ENCODE results near the gene SH3GL2. TPM values are rescaled to one million over a fixed set of nuclear protein-coding genes. Genes with fewer than 3 reads are reported as not detected.
A peak's percentile ranks its signal among the peaks of the same experiment; 100 is the strongest.

SH3GL2 gene
- polyA plus RNA-seq, 4 donors = 0.72 to 6.0 (median 4.6) TPM

DNA sequence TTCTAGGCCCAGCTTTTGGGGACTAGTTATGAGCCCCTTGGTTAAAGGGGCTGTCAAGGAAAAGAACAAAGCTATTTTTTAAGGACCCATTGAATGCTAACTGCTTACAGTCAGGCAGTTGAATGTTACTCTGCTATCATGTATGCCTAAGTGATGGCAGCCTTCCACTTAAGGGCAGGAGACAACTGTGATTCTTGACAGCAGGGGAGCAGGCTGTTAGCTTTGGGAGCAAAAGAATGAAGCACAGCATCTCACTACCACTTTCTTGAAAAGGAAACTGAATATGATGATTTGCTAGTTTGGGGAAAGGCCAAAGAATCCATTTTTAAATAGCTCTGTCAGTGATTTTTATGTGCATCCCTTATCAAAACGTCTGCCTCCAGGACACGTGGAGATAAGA, 221.6 kb downstream of the SH3GL2 start:
- no peak for DNase-seq (ENCODE audit: low read depth in 4 of 4, low spot score in 3 of 4)

DNA sequence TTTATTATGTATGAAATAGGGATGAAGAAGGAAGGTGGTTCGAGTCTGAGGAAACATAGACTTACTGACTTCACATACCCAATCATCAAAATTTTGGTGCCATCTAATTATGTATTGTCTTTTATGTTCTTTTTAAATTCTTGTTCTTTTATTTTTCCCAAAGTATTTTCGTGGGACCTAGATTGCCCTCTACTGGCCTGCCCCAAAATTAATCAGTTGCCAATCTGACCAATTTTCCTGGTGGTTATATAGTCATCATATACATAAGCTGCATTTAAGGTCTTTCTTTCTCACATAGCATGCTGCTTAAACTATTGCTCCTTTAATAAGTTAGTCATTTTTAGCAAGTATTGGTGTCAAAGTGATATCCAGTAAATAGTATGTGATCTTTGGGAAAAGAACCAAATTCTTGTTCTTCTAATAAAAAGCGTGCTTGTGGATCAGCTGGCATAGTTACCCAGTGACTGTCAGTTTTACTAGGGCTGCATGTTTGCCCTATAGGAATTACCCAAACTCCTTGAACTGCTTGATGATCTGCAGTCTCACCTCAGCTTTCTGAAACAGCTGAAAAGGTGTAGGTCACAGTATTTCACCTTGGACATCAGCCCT, 223.5 kb downstream of the SH3GL2 start:
- no peak for DNase-seq (ENCODE audit: low read depth in 4 of 4, low spot score in 3 of 4)

DNA sequence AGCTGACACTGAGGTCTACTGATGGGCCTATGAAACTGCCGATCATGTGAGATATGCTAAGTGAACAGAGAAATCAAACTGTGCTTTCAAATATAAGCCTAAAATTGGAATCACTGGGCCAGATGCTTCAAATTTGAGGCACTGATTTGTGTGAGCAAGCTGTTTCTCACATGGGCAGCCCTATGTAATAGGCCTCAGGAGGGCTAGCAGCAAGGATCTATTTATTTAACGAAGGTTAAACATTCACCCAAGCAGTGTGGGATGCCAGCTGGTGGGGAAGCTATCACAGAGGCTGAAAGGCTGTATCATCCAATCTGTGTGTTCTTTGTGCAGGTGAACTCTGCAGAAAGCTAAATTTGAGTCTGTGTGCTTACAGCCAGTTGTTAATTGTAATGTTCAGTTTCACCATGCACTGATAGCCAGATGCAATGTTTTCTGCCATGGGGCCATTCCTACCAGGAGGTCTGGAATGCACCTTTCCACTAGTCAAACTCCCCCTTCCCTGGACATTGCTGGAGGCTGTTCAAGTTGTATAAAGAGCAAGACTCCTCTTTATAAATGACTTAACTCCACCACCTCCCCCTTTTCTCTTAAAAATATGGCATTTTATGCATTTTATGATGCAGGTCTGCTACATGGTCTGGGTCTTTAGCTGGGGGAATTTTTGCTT, 228.9 kb downstream of the SH3GL2 start:
- DNase-seq (ENCODE audit: low read depth in 4 of 4, low spot score in 3 of 4) = no peak

DNA sequence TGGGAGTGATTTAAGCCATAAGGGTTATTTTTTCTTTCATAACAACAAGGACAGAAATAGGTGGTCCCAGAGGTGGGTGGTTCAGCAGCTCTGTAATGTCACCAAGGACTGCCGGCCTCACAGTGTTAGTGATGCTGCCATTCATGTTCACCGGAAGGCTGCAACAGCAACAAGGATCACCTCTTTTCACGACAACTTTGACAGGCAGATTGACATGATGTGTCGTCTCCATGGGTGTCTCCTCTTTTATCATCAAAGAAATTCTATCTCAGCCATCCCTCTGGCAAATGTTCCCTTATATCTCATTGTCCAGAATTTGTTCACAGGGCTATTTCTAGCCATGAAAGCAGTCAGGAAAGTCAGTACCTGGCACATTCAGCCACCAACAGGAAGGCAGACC, 231.5 kb downstream of the SH3GL2 start:
- no peak for DNase-seq (ENCODE audit: low read depth in 4 of 4, low spot score in 3 of 4)

DNA sequence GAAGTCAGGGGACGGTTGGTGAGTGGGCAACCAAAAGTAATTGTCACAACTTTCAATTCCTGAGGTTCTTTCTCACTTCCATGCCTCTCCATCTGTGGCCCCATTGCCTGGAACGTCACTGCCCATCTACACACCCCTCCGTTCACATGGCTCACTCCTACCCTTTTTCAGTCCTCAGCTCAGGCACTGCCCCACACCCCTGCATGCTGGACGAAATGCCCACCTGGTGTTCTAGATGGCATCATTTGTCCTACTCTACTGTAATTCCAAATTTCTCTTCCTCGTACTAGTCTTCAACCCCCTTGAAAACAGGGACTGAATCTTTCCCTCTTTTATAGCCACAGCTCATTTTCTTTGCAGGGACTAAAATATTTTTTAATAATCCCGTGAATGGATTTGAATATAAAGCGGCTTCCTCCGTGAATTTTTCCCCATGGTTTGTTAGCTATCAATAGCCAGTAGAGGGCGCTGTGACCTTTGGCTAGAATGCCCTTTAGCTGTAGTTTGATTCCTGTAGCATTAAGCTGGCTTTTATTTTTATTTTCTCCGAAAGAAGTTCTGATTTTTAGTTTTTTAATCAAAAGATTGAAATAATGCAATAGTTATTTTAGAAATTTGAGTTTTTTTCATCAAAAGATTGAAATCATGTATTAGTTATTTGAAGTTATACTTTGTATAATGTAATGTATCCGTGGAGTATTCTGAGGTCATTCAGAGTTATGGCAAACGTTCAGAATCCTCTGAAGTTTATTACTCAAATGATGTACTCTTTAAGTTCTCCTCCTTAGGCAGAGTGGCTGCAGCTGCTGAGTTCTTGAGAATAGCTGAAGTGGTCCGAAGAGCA, 232.1 kb downstream of the SH3GL2 start:
- peak; percentile 35 to 62 (median 56) for DNase-seq (ENCODE audit: low read depth in 4 of 4, low spot score in 3 of 4)

DNA sequence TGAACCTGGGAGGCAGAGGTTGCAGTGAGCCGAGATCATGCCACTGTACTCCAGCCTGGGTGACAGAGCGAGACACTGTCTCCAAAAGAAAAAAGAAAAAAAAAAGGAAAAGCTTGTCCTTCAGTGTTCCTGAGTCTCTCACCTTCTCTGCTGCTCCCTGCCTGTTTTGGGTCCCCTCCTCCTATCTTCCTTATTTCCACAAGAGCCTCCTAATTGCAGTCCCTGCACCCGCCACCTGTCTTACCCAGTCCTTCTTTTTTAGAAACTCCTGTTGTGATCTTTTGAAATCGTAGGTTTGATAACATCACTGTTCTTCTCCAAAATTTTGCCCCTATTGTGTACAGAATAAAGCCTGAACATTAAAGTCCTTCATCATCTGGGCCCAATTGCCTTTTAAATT, 234.9 kb downstream of the SH3GL2 start:
- DNase-seq (ENCODE audit: low read depth in 4 of 4, low spot score in 3 of 4) = no peak

DNA sequence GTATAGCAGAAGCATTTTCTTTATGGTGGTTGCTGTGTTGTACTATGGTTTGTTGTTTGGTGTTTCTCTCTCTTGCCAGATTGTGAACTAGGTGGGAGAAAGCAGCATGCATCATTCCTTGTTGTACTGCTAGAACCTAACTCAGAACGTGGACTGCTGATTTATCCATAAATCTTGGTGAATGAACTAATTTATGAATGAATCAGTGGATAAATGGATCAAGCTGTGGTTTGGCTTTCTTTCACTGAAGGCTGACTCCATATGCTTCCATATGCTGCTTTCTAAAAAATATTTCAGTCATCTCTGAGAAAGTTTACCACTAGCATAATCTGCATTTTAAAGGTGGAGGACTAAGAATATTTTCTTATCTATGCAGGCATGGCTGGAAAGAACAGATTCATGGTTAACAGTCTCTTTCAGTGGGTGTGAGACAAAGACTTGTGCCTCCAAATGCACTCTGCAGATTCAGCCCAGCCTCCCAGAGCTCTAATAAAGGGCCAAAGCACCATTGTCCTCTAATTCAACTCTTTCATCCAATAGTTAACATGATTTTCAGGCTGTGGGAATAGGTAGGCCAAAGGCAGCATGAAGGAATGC, 237.7 kb downstream of the SH3GL2 start:
- no peak for DNase-seq (ENCODE audit: low read depth in 4 of 4, low spot score in 3 of 4)

DNA sequence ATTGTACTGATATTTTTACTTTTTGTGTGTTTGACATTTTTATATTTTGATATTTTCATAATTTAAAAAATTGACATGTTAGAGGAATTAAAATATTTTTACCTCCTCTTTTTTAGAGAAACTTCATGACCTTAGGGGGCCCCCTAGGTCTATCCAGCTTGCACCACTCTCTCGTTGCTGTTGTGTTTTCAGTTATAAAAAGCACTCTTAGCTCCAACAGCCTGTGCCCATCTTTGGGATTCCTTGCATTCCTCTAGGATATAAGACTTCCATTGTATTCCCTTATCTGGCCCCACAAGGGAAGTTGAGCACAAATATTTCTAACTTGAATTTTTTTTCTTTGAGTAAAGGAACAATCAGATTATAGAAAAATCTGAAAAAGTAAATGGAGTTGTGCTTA, 245.3 kb downstream of the SH3GL2 start:
- DNase-seq (ENCODE audit: low read depth in 4 of 4, low spot score in 3 of 4) = no peak

DNA sequence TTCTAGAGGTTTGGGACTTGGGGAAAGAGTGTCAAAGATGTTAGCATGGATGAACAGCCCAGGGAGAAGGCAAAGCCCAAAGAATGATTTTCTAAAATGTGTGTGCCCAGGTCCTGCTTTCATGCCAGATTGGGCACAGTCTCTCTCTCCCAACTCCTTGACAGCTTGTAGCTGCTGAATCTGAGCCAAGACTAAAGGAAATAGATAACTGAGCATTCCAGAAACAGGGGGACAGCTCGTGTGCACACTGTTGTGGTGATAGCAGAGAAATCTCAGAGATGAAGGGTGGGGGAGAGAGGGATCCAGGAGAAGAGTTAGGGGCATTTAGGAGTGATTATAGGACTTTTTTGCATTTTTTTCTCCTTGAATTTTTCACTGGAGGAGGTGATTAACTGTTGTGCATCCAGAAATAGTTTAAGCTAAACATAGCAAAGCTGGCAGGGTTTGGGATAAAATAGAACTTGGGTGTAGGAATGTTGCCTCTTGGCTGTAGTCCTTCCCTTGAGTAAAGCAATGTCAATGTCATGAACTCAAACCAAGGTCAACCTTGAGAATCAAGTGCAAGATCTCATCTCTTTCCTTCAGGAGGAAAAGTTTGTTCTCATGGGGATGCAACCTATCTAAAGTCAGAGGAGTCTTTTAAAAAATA, 245.9 kb downstream of the SH3GL2 start:
- no peak for DNase-seq (ENCODE audit: low read depth in 4 of 4, low spot score in 3 of 4)

DNA sequence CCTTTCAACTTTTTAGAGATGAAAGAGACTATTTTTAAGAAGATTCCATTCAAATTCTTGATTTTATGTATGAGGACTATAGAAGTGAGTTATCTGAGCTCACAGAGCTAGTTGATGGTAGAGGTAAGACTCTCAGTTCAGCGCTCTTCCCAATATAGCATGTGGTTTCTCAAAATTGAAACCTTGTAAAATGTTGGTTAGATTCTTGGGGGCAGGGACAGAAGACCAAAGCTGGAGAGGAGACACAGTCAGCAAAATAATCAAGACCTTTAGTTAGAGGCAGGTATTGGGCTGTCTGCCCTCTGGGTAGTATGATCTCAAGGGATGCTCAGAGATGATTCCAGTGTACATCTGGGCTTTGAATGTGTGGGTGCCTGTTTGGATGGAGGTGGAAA, 246.4 kb downstream of the SH3GL2 start:
- DNase-seq (ENCODE audit: low read depth in 4 of 4, low spot score in 3 of 4) = no peak

DNA sequence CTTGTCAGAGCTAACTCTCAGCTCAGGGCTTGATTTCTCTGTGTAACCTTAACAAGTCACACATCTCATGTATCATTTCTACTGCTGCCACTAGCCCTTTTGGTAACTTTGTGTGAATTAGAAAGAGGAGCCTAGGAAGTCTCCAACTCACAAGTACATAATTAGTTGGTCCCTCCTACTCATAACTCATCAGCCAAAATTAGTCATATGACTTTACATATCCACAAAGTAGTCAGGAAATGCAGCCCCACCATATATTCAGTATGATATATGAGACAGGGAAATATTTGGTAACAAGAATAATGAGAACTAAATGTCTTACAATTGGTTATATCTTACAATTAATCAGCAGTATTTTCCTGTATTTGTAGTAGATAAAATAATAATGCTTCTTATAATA, 250.2 kb downstream of the SH3GL2 start:
- no peak for DNase-seq (ENCODE audit: low read depth in 4 of 4, low spot score in 3 of 4)

DNA sequence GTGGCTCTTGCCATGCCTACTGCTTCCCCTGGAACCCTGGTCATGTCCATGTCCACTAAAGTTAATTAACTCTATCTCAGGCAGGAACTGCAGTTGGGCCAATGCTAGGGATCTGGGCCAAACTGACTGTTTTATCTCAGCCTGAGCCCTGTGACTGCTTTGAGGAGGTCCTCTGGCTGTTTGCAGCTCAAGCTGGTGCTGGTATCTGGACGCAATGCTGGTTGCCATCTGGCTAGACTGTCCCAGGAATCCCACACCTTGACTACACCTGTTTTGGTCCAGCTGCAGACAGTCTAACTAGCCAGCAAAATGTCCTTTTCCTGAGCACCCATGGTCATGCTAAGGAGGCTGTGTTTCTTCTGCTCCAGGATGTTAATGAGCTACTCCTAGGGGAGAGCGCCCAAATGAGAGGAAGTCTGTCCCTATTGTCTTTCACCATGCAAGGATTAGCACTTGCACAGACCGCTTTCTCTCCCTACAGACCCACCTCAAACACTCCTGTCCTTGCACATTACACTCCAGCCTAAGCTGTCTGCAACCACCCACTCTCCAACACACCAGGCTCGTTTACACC, 251.0 kb downstream of the SH3GL2 start:
- no peak for DNase-seq (ENCODE audit: low read depth in 4 of 4, low spot score in 3 of 4)

DNA sequence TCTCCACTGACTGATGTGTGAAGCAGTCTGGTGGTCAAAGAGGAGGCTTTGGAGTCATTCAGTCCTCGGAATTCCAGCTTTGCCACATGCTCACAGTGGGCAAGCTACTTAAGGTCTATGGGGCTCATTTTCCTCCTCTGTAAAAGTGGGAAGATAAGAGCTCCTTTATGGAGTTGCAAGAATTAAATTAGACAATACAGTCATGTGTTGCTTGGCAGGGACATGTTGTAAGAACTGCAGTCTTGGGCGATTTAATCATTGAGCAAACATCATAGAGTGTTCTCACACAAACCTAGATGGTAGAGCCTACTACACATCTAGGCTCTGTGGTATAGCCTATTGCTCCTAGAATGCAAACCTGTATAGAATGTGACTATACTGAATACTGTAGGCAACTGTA, 253.9 kb downstream of the SH3GL2 start:
- DNase-seq (ENCODE audit: low read depth in 4 of 4, low spot score in 3 of 4) = no peak

DNA sequence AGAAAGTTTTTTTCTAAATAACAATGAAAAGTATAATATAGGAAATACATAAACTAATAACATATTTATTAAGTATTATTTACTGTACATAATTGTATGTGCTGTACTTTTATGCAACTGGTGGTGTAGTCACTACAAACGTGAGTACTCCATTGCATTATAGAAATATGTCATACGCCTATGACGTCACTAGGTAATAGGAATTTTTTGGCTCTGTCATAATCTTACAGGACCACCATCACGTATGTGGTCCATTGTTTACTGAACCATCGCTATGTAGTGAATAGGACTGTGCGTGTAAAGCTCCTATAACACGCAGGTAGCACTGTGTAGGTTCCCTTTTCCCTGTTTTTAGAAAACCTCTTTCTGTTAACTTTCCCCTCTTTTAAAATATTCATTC, 255.0 kb downstream of the SH3GL2 start:
- no peak for DNase-seq (ENCODE audit: low read depth in 4 of 4, low spot score in 3 of 4)

DNA sequence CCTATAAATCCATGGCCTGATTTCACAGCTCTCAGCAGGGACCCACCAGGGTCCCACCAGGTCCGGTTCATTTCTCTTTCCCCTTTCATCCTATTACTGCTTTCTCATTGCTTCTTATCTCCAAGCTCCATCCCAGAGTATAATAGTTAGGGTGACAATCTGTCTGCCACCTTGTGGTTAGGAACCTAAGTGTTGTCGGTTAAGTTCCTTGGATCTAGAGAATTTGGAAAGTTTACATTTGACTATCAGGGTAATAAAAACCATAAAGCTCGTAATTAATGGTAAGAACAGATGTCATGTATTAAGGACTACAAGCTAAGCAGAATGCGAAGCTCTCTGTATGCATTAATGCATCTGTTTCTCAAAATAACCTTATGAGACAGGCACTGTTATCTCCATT, 259.1 kb downstream of the SH3GL2 start:
- no peak for DNase-seq (ENCODE audit: low read depth in 4 of 4, low spot score in 3 of 4)

DNA sequence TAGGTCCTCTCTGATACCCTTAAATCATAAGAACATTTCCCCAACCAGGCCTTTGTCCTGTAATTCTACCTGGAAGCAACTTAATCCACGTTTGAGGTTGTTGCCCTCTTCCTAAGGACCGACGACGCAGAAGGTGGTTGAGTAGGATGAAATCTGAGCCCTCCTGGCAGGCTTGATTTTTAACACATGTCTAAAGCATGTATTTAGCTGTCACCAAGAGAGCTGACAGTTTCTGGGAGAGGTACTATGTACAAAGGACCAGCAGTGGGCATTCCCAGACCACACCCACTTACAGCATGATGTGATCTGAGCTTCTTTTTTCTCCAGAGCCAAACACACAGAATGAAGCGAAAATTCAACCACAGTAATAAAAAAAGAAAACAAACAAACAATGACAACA, 260.9 kb downstream of the SH3GL2 start:
- DNase-seq (ENCODE audit: low read depth in 4 of 4, low spot score in 3 of 4) = no peak

DNA sequence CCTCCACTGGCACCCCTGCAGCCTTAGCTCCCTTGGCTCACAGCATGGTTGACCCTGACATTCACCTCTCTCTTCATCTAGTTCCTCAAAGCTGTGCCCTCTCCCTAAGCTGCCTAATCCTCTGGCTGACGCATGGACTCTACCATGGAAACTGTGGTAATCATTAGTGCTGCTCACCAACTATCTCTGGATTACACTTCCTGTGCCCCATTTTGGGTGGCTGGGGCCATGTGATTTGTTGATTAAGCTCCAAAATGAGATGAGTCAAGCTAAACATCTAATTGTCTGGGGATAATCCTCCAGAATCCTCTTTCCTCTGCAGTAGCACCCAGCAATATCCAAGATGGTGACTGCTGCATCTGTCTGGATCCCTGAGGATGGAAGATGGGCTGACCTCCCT, 264.4 kb downstream of the SH3GL2 start:
- no peak for DNase-seq (ENCODE audit: low read depth in 4 of 4, low spot score in 3 of 4)
